GM21717 (cell line): ENCODE measurements around the gene GPR137B.

Experiments used
- ATAC-seq: cut with Tn5 transposase; IDR thresholded peaks from one replicate; pipeline ENCODE4 v1.9.1; 2021; ENCODE audit warnings: mild to moderate bottlenecking, moderate library complexity; ENCODE audit not compliant: unreplicated experiment

The GPR137B gene

GRCh38 chr1:236193184-236193583, 50.8 kb downstream of the GPR137B start:
- no peak for ATAC-seq

- no peak for ATAC-seq
Observed at GRCh38 chr1:236200925-236201324, 58.6 kb downstream of the GPR137B start.

- no peak for ATAC-seq
Observed at GRCh38 chr1:236201786-236202185, 59.4 kb downstream of the GPR137B start.

- no peak for ATAC-seq
Observed at GRCh38 chr1:236204039-236204438, 61.7 kb downstream of the GPR137B start.

GRCh38 chr1:236204656-236205055, 62.3 kb downstream of the GPR137B start:
- ATAC-seq, result no peak

- ATAC-seq, result no peak
Observed at GRCh38 chr1:236206548-236206947, 64.2 kb downstream of the GPR137B start.

- no peak for ATAC-seq
Observed at GRCh38 chr1:236207121-236207520, 64.8 kb downstream of the GPR137B start.

GRCh38 chr1:236207569-236207968, 65.2 kb downstream of the GPR137B start:
- no peak for ATAC-seq

- ATAC-seq, result no peak
Observed at GRCh38 chr1:236209185-236209584, 66.8 kb downstream of the GPR137B start.

GRCh38 chr1:236209713-236210112, 67.4 kb downstream of the GPR137B start:
- no peak for ATAC-seq

- no peak for ATAC-seq
Observed at GRCh38 chr1:236211815-236212214, 69.5 kb downstream of the GPR137B start.

GRCh38 chr1:236213534-236213933, 71.2 kb downstream of the GPR137B start:
- ATAC-seq, result no peak

- ATAC-seq, result no peak
Observed at GRCh38 chr1:236214761-236215160, 72.4 kb downstream of the GPR137B start.

- no peak for ATAC-seq
Observed at GRCh38 chr1:236220473-236220872, 78.1 kb downstream of the GPR137B start.

GRCh38 chr1:236222632-236223031, 80.3 kb downstream of the GPR137B start:
- ATAC-seq, result no peak

- no peak for ATAC-seq
Observed at GRCh38 chr1:236228411-236228810, 86.1 kb downstream of the GPR137B start.

GRCh38 chr1:236235116-236235515, 92.8 kb downstream of the GPR137B start:
- ATAC-seq, result no peak

GRCh38 chr1:236239092-236239585, 96.8 kb downstream of the GPR137B start:
- no peak for ATAC-seq

GRCh38 chr1:236240675-236241074, 98.3 kb downstream of the GPR137B start:
- no peak for ATAC-seq

GRCh38 chr1:236242568-236242967, 100.2 kb downstream of the GPR137B start:
- no peak for ATAC-seq

- no peak for ATAC-seq
Observed at GRCh38 chr1:236247286-236247685, 104.9 kb downstream of the GPR137B start.

GRCh38 chr1:236251587-236251986, 109.2 kb downstream of the GPR137B start:
- ATAC-seq, result no peak

- ATAC-seq, result no peak
Observed at GRCh38 chr1:236253119-236253518, 110.8 kb downstream of the GPR137B start.
